ENCODE data around the gene VPS4A.
A peak's percentile ranks its signal among the peaks of the same experiment; 100 is the strongest.

VPS4A gene

DNA sequence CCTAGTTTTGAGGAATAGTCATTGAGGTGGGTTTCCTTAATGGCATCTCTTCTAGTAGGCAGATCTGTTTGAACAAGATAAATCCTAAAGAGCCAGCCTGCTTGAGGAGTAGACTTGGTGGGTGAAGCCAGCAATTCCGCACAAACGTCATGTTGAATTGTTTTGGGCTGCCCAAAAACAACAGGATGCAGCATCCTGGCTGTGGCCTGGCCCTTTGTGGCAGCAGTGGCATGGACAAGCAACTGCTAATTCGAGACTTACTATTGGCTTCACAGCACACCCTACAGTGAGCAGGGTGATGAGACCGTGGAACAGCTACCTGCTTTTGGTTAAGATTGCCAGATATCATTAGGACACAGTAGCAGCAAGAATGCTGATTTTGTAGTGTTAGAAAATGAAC is 9.3 kb upstream of the VPS4A start:
- DNase-seq: no peak
- in situ Hi-C loops (cut with HindIII; ENCODE audit: low pct_ligation_motif_present, low pct_unique_long_range_greater_than_20kb, low sequenced_read_pairs): no loop called here

- DNase-seq: no peak
- in situ Hi-C loops (cut with HindIII; ENCODE audit: low pct_ligation_motif_present, low pct_unique_long_range_greater_than_20kb, low sequenced_read_pairs): no loop called here
Observed at GRCh38 chr16:69302301-69302700, 8.8 kb upstream of the VPS4A start.

- in situ Hi-C loops (cut with HindIII; ENCODE audit: low pct_ligation_motif_present, low pct_unique_long_range_greater_than_20kb, low sequenced_read_pairs): no loop called here
- DNase-seq: no peak
Observed at GRCh38 chr16:69306031-69306430, 5.1 kb upstream of the VPS4A start.

DNA sequence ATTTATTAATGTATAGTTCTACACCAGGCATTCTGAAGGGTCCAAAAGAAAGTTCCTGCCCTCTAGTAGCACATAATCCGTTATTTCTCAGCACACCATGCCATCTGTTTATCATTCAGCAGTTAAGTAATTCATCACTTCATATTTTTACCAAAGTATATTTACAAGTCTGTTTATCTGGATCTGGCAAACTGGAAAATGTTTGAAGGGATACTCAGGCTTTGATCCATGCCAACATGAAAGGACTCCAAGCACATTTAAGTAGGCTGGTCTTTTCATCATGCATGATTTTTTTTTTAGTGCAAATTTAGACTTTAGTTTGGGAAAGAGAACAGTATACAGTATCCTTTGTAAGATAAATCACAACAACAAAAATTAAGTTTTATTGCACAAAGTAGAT is 4.1 kb upstream of the VPS4A start:
- in situ Hi-C loops (cut with HindIII; ENCODE audit: low pct_ligation_motif_present, low pct_unique_long_range_greater_than_20kb, low sequenced_read_pairs): no loop called here
- no peak for DNase-seq

GRCh38 chr16:69307856-69308255 is 3.3 kb upstream of the VPS4A start:
- in situ Hi-C loops (cut with HindIII; ENCODE audit: low pct_ligation_motif_present, low pct_unique_long_range_greater_than_20kb, low sequenced_read_pairs): no loop called here
- DNase-seq: no peak

GRCh38 chr16:69309316-69309715 is 1.8 kb upstream of the VPS4A start:
- in situ Hi-C loops (cut with HindIII; ENCODE audit: low pct_ligation_motif_present, low pct_unique_long_range_greater_than_20kb, low sequenced_read_pairs): no loop called here
- DNase-seq: no peak

DNA sequence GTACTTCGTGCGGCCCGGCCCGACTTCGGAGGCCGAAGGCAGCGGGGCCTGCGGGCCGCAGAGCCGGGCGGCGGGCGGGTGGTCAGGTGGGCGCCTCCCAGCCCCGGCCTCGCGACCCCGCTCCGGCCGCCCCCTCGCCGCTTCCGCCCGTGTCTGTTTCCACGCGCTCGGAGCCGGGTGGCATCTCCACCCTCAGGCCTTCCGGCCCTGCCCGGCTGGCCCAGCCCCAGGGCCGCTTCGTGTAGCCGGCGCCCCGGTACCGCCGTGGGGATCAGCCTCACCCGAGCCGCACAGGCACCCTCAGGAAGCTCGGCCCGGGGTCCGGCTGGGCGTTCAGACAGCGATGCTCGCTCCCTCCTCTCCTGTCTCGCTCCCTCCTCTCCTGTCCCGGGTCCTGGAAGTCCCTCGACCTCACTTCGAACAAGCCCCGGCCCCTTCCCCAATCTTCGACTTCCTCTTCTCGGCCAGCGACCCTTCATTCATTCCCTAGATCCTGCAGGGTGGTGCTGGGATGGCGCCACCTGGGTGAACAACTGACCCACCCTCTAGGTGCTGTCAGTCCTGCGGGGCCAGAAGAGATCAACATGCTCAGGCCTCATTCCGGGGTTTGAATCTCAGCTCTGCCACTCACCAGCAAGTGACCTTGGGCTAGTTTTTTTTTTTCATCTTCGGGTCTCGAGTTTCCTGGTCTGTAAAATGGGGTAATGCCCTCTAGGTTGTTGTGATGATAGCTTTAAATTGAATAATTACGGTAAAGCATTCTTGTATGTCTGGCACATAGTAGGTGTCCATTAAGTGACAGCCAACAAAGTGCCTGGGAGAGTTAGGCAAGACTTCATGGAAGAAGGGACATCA is 610 bp downstream of the VPS4A start:
- in situ Hi-C loops (cut with HindIII; ENCODE audit: low pct_ligation_motif_present, low pct_unique_long_range_greater_than_20kb, low sequenced_read_pairs): no loop called here
- peak; percentile 55 for DNase-seq

GRCh38 chr16:69313469-69313868 is 2.3 kb downstream of the VPS4A start:
- no peak for DNase-seq
- in situ Hi-C loops (cut with HindIII; ENCODE audit: low pct_ligation_motif_present, low pct_unique_long_range_greater_than_20kb, low sequenced_read_pairs): no loop called here

GRCh38 chr16:69314534-69314933 is 3.4 kb downstream of the VPS4A start:
- no peak for DNase-seq
- in situ Hi-C loops (cut with HindIII; ENCODE audit: low pct_ligation_motif_present, low pct_unique_long_range_greater_than_20kb, low sequenced_read_pairs): no loop called here

DNA sequence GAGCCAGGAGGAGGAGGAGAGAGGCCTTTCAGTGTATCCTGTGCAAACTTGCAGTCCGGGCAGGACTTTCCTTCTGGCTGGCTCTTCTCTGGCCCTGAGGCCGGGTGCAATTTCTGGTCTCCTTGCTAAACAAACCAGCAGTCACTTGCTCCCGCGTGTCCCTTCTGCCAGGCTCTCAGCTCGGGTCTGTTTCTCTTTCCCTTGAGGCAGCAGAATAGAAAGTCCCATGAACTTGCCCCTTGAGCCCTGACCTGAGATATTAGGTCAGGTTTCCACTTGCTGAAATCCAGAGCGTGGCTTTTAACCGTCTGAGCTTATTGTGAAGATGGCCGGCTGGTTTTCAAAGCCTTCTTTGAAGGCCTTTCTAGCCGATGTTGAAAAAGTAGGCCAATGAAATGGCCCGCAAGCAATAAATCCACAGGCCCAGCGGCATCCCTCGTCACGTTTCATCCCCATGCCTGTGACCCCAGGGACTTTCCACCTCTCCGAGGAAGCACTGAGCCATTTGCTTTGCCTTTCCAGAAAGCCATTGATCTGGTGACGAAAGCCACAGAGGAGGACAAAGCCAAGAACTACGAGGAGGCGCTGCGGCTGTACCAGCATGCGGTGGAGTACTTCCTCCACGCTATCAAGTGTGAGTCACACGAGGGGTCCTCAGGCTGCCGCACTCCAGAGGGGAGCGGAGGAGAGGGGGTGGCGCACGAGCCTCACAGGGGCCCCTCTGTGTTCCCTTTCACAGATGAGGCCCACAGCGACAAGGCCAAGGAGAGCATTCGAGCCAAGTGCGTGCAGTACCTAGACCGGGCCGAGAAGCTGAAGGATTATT is 4.5 kb downstream of the VPS4A start:
- in situ Hi-C loops (cut with HindIII; ENCODE audit: low pct_ligation_motif_present, low pct_unique_long_range_greater_than_20kb, low sequenced_read_pairs): no loop called here
- DNase-seq: no peak

DNA sequence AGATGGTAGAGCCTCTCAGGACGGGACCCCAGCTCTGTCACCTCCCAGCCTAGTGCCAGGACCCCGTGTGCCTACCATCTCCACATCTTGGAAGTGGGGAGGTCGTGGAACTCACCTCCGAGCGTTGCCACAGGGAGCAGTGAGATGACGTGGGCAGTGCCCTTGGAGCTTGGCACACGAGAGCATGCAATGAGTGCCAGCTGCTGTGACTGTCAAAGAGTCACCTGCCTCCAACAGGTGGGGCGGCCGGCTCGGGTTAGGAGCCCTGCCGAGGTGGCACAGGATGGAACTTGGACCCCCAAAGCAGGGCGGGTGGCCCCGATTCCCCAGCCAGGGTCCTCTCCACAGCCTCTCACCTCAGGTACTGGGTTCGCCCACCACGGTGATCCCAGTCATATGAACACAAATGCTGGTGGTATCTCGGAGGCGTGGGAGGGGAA is 5.5 kb downstream of the VPS4A start:
- in situ Hi-C loops (cut with HindIII; ENCODE audit: low pct_ligation_motif_present, low pct_unique_long_range_greater_than_20kb, low sequenced_read_pairs): no loop called here
- no peak for DNase-seq

- in situ Hi-C loops (cut with HindIII; ENCODE audit: low pct_ligation_motif_present, low pct_unique_long_range_greater_than_20kb, low sequenced_read_pairs): no loop called here
- DNase-seq: no peak
Observed at GRCh38 chr16:69318177-69318910, 7.2 kb downstream of the VPS4A start.

DNA sequence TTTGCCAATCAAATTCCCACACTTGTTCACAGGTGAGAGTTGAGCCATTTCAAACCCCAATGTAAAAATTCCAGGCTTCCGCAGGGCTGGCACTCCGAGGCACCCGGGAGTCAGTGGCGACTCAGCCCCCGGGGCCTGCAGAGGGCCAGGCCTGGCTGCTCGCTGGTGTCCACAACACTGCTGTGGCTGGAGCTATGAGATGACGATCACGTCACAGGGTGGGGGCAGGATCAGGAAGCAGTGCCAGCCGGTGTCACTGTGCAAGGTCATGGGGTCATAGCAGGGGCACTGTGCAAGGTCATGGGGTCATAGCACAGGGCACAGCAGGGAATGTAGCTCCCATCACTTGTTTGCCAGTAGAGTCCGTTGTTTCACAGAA is 7.8 kb downstream of the VPS4A start:
- DNase-seq: no peak
- in situ Hi-C loops (cut with HindIII; ENCODE audit: low pct_ligation_motif_present, low pct_unique_long_range_greater_than_20kb, low sequenced_read_pairs): no loop called here

- in situ Hi-C loops (cut with HindIII; ENCODE audit: low pct_ligation_motif_present, low pct_unique_long_range_greater_than_20kb, low sequenced_read_pairs): no loop called here
Observed at GRCh38 chr16:69319381-69319780, 8.2 kb downstream of the VPS4A start.

GRCh38 chr16:69319826-69320739 is 8.9 kb downstream of the VPS4A start:
- in situ Hi-C loops (cut with HindIII; ENCODE audit: low pct_ligation_motif_present, low pct_unique_long_range_greater_than_20kb, low sequenced_read_pairs): no loop called here
- no peak for DNase-seq

More at GRCh38 chr16:69319381-69319780, 8.2 kb downstream of the VPS4A start:
- DNase-seq: no peak

- DNase-seq: no peak
- in situ Hi-C loops (cut with HindIII; ENCODE audit: low pct_ligation_motif_present, low pct_unique_long_range_greater_than_20kb, low sequenced_read_pairs): no loop called here
Observed at GRCh38 chr16:69320740-69321073, 9.6 kb downstream of the VPS4A start.

DNA sequence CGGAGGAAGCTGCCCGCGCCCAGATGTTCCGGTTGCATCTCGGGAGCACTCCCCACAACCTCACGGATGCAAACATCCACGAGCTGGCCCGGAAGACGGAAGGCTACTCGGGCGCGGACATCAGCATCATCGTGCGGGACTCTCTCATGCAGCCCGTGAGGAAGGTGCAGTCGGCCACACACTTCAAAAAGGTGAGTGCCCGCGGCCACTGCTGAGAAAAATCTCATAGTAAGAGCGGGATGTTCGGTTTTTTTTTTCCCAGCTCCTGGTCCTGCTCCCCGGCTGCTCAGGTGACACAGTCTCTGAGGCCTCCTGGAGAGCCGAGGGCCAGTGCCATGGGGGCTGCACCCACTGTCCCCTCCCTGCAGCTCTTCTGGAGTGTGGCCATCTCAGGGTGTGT is 9.9 kb downstream of the VPS4A start:
- in situ Hi-C loops (cut with HindIII; ENCODE audit: low pct_ligation_motif_present, low pct_unique_long_range_greater_than_20kb, low sequenced_read_pairs): no loop called here

DNA sequence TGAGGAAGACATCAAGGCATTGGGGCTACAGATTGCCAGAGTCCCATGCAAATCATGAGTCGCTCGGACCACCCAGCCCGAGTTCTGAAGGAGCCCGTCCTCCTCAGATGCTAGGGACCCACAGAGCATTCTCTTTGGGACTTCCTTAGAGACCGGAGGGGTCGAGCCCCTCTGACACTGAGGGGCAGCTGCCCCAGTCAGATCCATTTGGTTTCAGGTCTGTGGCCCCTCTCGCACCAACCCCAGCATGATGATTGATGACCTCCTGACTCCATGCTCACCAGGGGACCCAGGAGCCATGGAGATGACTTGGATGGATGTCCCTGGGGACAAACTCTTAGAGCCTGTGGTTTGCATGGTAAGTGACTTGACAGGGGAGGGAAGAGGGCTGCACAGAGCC is 11.2 kb downstream of the VPS4A start:
- DNase-seq: no peak
- in situ Hi-C loops (cut with HindIII; ENCODE audit: low pct_ligation_motif_present, low pct_unique_long_range_greater_than_20kb, low sequenced_read_pairs): no loop called here

More for the DNA sequence above, 9.9 kb downstream of the VPS4A start:
- no peak for DNase-seq

Data from ACHN (cell line).